ENCODE data around the gene PHACTR3. TPM values are rescaled to one million over a fixed set of nuclear protein-coding genes. Genes with fewer than 3 reads are reported as not detected.

Gene PHACTR3
- total RNA-seq, 2 experiments from 2014 or later = not detected

- POLR2A ChIA-PET = no interaction called here
- CTCF ChIA-PET = no interaction called here
- Mint-ChIP-seq H3K27ac (no peak overlapping the region), H3K4me1 (ENCODE audit: low read depth) (no peaks in the 10 kb centered on the region), H3K27me3 (no peaks in the 10 kb centered on the region), H3K36me3 (ENCODE audit: low read depth) (no peaks in the 10 kb centered on the region), H3K4me3 (no peak overlapping the region), H3K9me3 (no peaks in the 10 kb centered on the region)
- DNase-seq (no peak), ATAC-seq (no peak)
- TF ChIP-seq CTCF (IDR thresholded peaks at IDR 0.05) = no peak
- intact Hi-C loops (cut with micrococcal nuclease) = no loop called here
These were observed 171.8 kb downstream of the PHACTR3 start for GRCh38 chr20:59776059-59776603.

GRCh38 chr20:59776626-59777330 is 172.4 kb downstream of the PHACTR3 start:
- Mint-ChIP-seq H3K4me1 (ENCODE audit: low read depth) (no peaks in the 10 kb centered on the region), H3K27me3 (no peaks in the 10 kb centered on the region), H3K36me3 (ENCODE audit: low read depth) (no peaks in the 10 kb centered on the region), H3K27ac (no peak overlapping the region), H3K9me3 (no peaks in the 10 kb centered on the region), H3K4me3 (no peak overlapping the region)
- ATAC-seq (no peak), DNase-seq (no peak)
- intact Hi-C loops (cut with micrococcal nuclease) = no loop called here
- ChIA-PET CTCF (no interaction called here), POLR2A (interaction anchor here (0.9 kb wide), 1 partner anchor 11 kb away, joined by 3 read pairs; no protein-coding TSS in a partner anchor)
- no peak for TF ChIP-seq CTCF (IDR thresholded peaks at IDR 0.05)

- ATAC-seq (no peak), DNase-seq (no peak)
- H3K4me1 Mint-ChIP-seq (ENCODE audit: low read depth) = no peaks in the 10 kb centered on the region
- no peak overlapping the region for H3K4me3 Mint-ChIP-seq
- H3K36me3 Mint-ChIP-seq (ENCODE audit: low read depth) = no peaks in the 10 kb centered on the region
- no peak for TF ChIP-seq CTCF (IDR thresholded peaks at IDR 0.05)
- ChIA-PET CTCF (no interaction called here), POLR2A (interaction anchor here (0.9 kb wide), 1 partner anchor 10 kb away, joined by 3 read pairs; no protein-coding TSS in a partner anchor)
- intact Hi-C loops (cut with micrococcal nuclease) = no loop called here
- no peaks in the 10 kb centered on the region for H3K27me3 Mint-ChIP-seq
- no peak overlapping the region for H3K27ac Mint-ChIP-seq
- H3K9me3 Mint-ChIP-seq = no peaks in the 10 kb centered on the region
These were observed 173.0 kb downstream of the PHACTR3 start for GRCh38 chr20:59777331-59777725.

DNA sequence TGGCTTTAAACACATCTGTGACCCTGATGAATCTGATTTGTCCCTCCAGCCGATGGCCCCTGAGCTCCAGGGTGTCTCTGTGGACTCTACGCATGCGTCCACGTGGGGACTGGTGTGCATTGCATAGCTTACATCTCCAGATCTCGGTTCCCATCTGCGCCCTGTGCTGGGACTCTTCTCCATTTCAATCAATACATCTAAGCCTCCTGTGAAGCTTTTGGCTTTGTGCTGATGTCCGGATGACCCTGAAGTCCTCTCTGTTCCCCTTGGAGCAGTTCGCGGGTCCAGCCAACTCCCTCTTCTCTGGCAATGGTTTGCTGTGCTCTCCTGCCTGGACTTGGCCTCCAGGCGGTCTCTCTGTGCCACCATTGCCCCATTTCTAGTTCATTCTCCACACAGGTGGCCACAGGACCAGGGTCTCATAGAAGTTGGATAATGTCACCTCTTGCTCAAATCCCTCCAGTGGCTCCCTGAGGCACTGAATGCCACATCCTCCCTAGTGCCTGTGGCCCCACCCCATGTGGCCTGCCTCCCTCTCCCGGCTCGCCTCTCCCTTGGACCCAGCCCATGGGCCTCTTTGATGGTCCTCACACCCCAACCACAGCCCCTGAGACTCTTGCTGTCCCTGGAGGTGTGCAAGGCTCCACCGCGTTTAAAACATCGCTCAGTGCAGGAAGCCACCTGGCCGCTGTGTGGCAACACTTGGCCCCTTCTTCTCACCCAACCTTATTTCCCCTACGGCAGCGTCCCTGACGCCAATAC is 173.7 kb downstream of the PHACTR3 start:
- intact Hi-C loops (cut with micrococcal nuclease) = no loop called here
- ATAC-seq = no peak
- no peaks in the 10 kb centered on the region for H3K4me1 Mint-ChIP-seq (ENCODE audit: low read depth)
- ChIA-PET CTCF (no interaction called here), POLR2A (interaction anchor here (0.9 kb wide), 1 partner anchor 10 kb away, joined by 3 read pairs; no protein-coding TSS in a partner anchor)
- TF ChIP-seq CTCF (IDR thresholded peaks at IDR 0.05) = no peak
- no peaks in the 10 kb centered on the region for H3K36me3 Mint-ChIP-seq (ENCODE audit: low read depth)
- no peak overlapping the region for H3K4me3 Mint-ChIP-seq
- no peak overlapping the region for H3K27ac Mint-ChIP-seq
- no peaks in the 10 kb centered on the region for H3K9me3 Mint-ChIP-seq
- H3K27me3 Mint-ChIP-seq = no peaks in the 10 kb centered on the region
- DNase-seq = no peak

Data from activated CD8-positive, alpha-beta T cell treated with anti-CD3 and anti-CD28 coated beads for 36 hours (primary cell).